Measurements from ENCODE around the gene IBTK.
"Not testable (repeated sequence)": the region's sequence is repeated elsewhere in the genome, so short reads cannot be mapped to it uniquely, and the experiment has no call there.

IBTK gene

DNA sequence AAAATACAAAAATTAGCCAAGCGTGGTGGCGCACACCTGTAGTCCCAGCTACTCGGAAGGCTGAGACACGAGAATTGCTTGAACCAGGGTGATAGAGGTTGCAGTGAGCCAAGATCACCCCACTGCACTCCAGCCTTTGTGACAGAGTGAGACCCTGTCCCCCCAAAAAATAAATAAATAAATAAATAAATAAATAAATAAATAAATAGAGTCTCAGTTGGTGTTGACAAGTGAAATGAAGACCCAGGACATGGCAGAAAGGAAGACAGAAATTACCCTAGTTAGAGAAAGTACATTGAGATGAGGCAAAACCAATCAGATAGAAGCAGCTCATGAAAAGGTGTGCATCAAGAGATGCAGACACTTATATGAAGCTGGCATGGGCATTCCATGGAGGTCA is 105.0 kb downstream of the IBTK start:
- TF ChIP-seq, protein P1, sequence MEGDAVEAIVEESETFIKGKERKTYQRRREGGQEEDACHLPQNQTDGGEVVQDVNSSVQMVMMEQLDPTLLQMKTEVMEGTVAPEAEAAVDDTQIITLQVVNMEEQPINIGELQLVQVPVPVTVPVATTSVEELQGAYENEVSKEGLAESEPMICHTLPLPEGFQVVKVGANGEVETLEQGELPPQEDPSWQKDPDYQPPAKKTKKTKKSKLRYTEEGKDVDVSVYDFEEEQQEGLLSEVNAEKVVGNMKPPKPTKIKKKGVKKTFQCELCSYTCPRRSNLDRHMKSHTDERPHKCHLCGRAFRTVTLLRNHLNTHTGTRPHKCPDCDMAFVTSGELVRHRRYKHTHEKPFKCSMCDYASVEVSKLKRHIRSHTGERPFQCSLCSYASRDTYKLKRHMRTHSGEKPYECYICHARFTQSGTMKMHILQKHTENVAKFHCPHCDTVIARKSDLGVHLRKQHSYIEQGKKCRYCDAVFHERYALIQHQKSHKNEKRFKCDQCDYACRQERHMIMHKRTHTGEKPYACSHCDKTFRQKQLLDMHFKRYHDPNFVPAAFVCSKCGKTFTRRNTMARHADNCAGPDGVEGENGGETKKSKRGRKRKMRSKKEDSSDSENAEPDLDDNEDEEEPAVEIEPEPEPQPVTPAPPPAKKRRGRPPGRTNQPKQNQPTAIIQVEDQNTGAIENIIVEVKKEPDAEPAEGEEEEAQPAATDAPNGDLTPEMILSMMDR (IDR thresholded peaks at IDR 0.05), result no peak
- Histone ChIP-seq H3K27ac (no peak overlapping the region), H3K4me3 (no peak overlapping the region)
- no peak for DNase-seq (ENCODE audit: low spot score)

DNA sequence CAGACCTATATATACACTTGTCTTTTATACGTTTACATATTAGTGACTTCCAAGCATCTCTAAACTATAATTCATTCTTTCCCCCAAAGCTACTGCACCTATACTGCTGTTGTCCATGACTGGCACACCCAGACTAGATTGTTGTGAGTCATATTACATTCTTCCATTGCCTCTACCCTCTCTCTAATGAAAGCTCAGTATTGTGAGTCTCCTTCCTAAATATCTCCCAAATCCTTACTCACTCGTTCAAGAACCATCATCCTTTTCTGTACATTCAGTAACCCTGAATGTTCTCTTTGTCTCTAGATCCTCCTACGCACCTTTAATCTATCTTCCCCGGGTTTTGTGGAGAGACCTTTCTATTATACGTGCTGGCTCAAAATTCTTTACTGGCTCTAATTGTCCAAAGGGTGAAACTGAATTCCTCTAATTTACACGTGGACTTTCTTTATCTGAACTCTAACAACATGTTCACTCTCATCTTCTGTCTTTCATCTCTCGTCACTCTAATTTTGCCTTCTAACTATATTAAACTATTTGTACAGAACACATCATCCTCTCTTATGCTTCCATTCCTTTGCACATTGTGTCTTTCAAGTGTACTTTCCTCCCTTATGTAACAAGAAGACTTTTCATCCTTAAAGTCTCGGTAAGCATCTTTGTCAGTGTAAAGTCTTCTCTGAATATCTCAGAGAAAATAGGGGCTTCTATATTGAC is 109.3 kb downstream of the IBTK start:
- TF ChIP-seq, protein P1 (IDR thresholded peaks at IDR 0.05), result no peak
- no peak for DNase-seq (ENCODE audit: low spot score)
- Histone ChIP-seq H3K27ac (no peak overlapping the region), H3K4me3 (no peak overlapping the region)

DNA sequence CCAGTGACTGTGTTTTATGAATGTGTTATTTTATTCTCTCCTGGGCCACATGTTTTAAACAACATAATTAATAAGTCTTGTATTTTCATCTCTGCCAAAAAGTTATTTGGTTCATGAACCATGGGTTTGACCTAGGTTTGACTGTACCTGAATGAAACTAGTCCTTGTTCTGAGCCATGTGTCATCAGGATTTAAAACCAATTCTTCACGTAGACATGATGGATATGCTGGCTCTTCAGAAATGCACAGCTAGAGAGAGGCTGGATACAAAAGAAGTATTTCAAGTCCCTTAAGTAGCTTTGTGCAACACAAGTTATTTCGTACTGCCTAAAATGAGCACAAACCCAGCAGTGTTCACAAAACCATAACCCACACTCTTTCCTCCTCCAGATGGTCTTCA is 116.1 kb downstream of the IBTK start:
- no peak overlapping the region for H3K27ac ChIP-seq

DNA sequence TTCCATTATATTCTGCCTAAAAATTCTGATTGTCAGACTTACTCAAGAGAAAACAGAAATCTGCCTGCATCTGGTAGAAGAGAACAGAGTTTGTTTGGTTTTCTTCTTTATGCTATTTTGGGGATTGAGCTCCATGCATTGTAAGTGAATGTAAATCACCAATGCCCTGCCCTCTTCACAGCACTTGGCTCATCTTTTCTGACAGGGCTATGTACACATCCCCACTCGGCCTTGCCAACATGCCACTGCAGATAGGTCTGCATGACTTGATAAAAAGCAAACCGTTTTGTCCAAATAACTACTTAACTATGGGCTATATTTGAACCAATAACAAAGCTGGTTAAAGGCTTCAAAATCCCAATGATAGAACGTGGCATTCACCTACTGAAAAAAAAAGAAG is 117.7 kb downstream of the IBTK start:
- no peak overlapping the region for H3K27ac ChIP-seq
- TF ChIP-seq, protein P1 (IDR thresholded peaks at IDR 0.05), result no peak

More for the DNA sequence above, 116.1 kb downstream of the IBTK start:
- H3K4me3 ChIP-seq, result no peak overlapping the region
- TF ChIP-seq, protein P1 (IDR thresholded peaks at IDR 0.05), result no peak
- no peak for DNase-seq (ENCODE audit: low spot score)

DNA sequence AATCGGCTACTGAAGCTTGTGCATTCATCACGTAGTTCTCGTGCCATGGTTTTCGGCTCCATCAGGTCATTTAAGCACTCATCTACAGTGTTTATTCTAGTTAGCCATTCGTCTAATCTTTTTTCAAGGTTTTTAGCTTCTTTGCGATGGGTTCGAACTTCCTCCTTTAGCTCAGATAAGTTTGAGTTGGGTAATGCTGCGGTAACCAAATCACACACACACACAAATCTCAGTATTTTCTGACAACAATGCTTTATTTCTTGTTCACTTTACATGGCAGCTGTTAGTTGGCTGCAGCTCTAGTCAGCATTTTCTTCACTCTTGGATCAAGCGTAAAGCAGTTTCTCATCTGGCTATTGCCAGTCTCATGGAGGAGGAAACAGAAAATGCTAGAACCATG is 118.6 kb downstream of the IBTK start:
- DNase-seq (ENCODE audit: low spot score); H3K27ac ChIP-seq; H3K4me3 ChIP-seq: not testable (repeated sequence)

More for the DNA sequence above, 117.7 kb downstream of the IBTK start:
- H3K4me3 ChIP-seq, result no peak overlapping the region
- no peak for DNase-seq (ENCODE audit: low spot score)

DNA sequence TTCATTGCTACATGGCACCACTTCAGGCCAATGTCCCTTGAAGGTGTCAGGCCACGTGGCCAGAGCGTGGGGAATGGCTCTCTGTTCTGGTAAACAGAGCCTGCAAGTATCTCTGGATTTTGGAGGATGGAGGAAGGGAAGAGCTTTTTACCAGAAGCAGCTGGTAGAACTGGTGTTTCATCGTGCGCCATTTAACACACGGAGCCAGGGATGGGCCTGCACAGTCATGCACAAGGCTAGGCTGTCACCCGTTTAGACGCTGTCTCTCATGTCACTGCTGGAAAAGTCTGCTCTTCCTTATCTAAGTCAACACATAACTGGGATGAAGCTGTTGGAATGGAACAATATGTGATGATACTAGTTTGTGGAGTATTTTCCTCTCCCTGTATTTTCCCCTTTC is 123.9 kb downstream of the IBTK start:
- no peak overlapping the region for H3K4me3 ChIP-seq
- DNase-seq (ENCODE audit: low spot score), result no peak
- H3K27ac ChIP-seq, result no peak overlapping the region
- TF ChIP-seq, protein P1 (IDR thresholded peaks at IDR 0.05), result no peak
